Suppressor macrophage (primary cell): ENCODE measurements around the gene MYBL2.

Experiments used
- DNase-seq, 4 experiments: peaks; one replicate each; pipeline ENCODE4 v3.0.0-alpha.2; 2020 to 2022

MYBL2 gene

DNA sequence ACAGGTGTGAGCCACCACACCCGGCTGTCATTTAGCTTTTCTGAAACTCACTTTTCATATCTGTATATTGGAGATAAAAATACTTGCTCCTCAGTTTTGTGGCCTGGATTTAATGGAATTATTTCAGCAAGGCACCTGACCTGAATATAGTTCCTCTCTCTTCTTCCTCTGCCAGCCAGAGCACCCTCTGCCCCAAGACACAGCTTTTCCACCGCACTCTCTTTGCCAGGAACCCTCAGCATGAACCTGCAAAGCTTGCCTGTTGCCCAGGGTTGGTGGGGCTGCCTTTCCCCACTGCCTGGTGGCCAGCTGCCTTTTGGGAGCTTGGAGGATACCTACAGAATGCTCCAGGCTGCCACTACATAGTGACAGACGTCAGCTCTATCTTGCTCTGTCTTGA, 56.8 kb downstream of the MYBL2 start:
- DNase-seq: no peak

DNA sequence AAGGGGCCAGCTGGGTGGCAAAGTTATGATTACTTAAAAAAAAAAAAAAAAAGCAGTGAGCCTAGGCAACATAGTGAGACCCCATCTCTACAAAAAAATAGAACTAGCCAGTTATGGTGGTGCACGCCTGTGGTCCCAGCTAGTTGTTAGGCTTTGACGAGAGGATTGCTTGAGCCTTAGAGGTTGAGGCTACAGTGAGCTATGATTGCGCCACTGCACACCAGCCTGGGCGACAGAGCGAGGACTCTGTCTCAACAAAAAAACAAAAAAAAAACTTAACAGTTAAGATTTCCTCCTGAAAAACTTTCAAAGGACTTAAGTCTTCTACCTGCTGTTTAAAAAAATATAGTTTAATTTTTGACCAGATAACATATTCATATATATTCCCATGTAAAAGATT, 57.5 kb downstream of the MYBL2 start:
- DNase-seq: no peak

DNA sequence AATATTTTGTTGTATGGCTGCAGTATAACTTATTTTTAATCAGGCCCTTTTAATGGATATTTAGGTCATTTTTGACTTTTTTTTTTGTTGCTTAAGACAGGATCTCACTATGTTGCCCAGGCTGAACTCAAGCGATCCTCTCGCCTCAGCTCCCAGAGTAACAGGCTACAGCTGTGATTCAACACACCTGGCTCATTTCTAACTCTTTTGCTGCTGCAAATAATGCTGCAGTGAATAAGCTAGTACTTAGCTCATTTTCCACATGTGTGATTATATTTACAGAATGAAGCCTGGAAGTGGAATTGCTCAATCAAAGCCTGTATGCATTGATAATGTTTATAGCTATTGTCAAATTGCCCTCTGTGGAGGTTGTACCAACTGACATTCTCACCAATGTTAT, 58.8 kb downstream of the MYBL2 start:
- no peak for DNase-seq

DNA sequence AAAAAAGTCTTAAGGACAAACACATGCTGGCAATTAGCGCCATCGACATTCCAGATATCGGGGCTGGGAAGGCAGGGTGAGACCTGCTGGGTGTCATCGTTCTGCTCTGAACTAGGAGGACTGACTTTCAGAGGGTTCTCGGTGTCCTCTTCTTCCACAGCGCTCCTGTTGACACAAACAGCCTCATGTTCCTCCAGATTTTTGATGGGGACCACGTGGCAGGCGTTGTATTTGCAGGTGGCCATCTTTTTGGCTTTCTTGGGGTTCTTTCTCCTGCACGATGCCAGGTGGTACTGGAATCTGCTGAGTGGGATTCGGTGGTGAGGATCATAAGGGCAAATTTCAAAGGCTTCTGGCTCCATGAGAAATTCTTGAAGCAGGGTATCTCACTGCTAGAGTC, 59.4 kb downstream of the MYBL2 start:
- DNase-seq: no peak

DNA sequence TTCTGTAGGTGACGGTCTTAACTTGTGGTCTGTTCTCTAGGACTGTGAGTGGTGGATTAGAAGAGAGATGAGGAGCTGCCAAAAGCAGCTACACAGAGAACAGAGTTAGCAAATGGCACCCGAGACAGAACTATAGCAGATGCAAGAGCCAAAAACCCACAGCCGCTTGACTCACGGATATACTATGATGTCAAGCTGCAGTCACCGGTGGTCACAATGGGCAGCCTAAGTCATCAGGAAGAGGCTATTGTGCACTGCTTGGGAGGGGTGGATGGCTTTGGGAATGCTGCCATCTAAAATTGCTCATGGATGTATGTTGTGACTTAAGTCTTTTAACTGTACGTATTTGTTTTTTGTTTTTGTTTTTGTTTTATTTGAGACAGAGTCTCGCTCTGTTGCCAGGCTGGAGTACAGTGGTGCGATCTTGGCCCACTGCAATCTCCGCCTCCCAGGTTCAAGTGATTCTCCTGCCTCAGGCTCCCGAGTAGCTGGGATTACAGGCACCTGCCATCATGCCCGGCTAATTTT, 60.0 kb downstream of the MYBL2 start, which contains the start of gene GTSF1L:
Gene GTSF1L, minus strand, starts transcription at position 192 of the 528 bp plus-strand sequence. CDS start 308 bp downstream, outside the sequence.
- DNase-seq: no peak

DNA sequence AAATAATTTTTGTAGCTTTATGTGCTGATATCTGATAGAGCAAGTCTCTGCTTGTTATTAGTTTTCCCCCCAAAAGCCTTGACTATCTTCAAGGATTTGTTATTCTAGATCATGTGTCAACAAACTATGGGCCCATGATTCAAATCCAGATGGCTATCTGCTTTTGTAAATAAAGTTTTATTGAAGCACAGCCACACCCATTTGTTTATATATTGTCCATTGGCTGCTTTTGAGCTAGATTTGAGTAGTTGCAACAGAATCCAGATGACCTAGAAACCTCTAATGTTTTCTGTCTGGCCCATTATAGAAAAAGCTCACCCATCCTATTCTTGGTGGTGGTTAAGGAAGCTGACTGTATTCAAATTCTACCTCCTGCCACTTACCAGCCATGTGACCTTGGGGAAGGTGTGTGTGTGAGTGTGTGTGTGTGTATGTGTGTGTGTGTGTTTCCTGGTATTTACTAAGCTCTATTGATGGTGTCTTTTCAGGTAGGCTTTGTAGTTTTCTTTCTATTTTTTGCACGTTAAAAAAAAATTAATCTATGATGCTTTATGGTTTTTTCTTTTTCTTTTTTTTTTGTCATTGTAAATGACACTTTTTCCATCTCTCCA, 61.2 kb downstream of the MYBL2 start:
- no peak for DNase-seq

DNA sequence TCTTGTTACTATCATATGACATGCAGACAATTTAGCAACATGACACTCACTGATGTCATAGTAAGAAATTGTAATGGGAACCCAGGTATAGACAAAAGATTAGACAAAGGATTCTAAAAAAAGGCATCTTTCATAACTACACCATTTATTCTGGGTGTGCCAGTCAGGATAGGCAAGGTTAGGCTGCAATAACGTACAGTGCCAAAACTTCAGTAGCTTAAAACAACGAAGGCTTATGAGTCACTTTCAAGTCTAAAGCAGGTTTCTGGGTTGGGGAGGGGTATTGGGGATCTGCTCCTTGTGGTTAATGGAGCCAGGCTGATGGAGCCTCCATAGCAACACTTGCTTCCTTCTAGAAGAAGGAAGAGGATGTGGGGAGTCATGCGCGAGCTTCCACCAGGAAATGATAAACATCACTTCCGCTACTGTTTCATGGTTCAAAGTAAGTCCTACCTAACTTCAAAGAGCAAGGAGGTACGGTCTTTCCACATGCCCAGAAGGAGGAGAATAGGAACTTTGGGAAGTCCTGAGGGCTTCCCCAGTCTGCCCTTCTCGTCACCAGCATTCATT, 61.9 kb downstream of the MYBL2 start:
- DNase-seq: no peak

DNA sequence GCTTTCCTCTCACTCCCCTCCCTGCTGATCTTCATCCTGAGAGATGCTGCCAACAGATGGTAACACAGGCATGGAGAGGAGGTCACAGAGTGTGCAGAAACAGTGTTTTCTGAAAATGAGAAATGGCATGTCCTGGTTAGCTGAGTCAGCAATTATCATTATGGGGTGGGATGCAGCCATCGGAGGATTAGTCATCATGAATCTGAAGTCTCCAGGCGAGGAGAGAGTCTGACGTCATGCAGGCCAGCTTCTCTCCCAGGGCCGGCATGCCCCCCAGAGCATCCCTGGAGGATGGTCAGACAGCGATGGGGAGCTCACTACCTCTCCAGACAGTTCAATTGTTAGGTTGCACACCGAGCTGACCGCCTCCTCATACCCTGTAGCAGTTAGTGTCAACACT, 64.6 kb downstream of the MYBL2 start:
- no peak for DNase-seq

DNA sequence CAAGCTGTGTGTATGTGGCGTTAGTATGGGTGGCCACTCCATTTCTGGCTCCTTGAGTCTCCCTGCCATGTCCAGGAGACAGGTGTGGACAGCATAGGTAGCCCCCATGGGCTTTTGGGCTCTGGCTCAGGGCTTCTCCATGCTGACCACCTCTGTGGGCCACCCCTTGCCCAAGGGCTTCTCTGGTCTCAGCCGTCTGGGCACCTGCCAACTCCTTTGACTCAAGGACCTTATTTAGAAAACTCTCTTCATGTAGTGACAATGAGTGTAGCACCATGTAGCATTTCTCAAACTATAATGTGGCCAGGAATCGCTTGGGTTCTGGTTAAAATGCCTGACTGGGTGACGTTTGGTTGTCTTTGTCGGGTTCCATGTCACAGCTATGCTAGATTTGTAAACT, 65.0 kb downstream of the MYBL2 start:
- DNase-seq: no peak

DNA sequence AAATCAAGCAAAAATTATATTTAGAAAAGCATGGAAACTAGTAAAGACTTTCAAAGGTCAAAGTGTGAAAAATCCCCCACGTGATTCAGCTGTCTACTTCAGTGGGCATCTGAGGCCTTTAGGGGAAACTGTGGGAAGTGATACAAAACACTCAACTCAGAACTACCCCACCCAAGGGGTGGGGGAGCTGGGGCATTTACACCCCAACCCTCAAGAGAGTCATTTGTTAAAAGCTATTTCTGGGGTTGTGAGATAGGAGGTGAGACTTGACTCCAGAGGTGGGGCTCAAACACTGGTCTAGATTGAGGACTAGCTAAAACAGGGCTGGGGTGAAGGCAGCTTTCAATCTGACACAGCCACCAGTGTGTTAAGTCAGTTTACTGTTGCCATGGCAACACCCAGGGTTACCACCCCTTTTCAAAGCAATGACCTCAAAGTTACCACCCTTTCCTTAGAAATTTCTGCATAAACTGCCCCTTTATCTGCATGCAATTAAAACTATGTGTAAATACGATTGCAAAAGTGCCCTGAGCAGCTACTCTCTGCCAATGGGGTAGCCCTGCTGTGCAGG, 69.8 kb downstream of the MYBL2 start:
- no peak for DNase-seq

DNA sequence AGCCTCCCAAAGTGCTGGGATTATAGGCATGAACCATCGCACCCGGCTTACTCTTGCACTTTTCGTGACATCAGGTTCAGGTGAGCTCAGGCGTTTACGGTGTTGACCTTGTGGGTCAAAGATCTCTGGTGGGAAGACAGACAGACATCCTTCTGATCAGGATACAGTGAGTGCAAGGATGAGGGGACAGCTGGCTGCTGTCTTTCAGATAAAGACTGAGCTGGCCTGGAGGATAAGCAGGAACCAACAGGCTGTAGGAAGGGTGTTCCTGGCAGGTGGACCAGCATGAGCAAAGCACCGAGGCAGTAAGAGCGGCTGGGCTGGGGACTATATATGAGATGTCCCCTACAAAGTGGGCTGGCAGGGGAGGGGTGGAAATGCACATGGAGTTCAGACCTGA, 71.0 kb downstream of the MYBL2 start:
- no peak for DNase-seq

DNA sequence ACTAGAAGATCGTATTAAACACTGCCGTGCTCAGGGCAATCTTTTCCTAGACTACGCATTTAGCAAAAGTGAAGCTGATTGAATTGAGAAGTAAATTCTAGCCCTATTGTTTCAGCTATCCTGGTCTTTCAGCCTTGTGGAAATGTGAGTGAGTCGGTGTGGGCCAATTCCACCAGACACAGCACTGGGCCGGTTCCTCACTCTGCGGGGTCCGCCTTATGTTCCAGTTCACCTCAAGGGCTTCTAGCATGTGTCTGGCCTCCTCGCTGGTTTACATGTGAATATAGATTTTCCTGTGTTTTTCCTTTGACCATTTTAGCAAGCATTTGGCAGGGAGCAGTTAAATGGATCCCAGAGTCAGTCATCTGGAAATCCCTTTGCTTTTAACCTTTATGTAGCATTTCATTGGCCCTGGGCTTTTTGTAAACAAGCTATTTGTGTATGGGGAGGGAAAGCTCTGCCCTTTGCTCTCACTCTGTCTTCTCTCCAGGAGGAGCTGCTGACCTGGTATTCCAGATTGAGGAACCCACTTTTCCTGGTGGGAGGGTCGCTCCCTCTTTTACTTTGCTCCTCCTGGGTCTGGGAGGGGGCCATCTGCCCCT, 72.3 kb downstream of the MYBL2 start:
- DNase-seq: no peak

DNA sequence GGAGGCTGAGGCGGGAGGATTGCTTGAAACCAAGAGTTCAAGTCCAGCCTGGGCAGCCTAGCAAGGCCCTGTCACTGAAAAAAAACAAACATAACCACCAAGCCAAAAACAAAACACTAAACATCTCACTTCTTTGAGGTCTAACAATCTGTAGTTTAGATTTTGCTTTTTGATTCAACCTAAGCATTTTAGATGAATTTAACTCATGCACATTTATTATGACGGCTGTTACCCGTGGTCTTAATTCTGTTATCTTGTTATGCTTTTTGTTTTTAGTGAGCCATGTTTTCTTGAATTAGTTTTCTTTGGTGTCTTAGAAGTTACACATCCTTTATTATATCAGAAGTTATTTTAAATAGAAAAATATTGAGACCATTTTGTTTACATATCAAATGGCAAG, 73.7 kb downstream of the MYBL2 start:
- DNase-seq: no peak

DNA sequence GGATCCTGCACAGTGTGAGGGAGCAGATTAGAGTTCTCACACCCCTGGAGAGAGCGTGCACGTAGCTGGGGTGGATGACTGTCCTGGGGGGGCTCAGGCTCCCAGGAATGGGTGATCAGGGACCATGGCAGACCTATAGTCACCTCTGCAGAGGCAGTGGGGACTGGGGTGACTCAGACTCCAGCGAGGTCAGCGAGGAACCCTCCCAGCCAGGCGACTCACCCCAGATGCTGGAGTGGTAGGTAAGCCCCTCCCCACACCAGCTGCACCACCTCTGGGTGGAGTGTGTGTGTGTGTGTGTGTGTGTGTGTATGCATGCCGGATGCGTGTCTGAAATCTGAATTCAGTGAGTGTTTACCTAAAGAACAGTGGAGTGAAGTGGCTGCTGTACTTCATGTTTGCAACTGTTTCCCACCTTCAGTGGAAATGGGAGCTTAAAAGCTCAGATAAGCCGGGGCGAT, 77.3 kb downstream of the MYBL2 start:
- DNase-seq: no peak

DNA sequence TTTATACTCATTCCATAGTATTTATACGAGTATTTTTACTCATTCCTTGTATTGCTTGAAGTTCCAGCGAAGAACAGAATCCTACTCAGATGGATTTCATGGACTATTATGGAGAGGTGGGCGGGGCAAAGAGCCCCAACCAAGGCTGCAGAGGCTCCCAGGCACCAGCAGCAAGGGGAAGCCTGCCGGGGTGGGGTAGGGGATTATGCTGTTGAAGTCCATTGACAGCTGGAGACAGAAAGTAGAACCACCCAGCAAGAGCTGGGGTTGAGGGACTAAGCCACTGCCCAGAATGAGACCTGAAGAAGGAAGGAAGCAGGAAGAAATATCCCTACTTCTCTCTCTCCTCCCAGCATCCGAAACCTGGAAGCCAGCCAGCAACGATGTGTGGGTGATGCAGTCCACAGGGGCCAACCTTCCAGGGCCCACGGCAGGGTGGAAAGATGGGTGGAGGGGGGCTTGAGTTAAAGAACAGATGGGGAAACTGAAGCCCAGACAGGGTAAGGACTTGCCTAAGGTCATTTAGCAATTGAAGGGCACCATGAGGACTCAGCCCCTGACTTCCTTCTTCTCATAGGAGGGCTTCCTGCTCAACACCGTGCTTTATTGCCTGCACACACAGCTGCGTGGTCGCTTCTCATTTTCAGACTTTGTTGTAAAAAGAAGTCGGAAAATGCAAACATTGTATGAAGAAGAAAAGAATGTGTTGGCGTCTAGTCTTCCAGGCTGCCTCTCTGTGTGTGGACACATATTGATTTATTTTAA, 78.2 kb downstream of the MYBL2 start:
- peak; percentile 37 to 67 (median 58) for DNase-seq

DNA sequence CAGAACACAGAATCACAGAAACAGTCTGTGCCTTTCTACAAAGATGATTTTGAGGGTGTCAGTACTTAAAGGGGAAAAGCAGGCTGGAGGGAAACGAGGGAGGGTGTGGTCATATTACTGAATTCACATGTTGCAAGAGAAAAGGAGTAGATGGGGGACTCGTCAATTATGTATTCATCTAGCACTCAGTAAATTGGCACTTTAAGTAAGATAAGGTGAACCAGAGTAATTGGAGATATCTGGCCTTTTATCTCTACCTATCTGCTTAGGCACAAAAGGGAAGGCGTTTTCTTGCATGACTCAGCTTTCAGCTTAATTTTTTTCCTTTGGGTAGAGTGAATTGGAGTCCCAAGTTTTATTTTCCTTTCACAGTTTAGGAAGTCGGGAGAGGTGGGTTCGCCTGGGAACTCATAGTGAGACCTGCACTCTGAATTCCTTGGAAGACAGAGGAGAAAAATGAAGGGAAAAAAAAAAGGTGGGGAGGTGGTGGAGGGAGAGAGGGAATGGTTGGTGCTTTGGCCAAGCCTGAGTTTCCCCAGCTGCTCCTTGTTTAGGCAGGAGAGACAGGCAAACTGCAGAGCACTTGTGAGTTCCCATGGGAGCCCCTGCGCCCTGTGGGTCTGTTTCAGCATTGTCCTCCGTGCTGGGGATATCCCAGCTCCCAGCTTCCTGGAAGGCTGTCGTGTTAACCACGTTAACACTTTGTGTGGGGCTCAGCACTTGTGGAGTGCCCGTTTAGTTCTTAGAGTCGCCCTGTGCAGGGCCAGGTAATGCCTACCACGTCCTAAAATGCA, 79.6 kb downstream of the MYBL2 start:
- no peak for DNase-seq

DNA sequence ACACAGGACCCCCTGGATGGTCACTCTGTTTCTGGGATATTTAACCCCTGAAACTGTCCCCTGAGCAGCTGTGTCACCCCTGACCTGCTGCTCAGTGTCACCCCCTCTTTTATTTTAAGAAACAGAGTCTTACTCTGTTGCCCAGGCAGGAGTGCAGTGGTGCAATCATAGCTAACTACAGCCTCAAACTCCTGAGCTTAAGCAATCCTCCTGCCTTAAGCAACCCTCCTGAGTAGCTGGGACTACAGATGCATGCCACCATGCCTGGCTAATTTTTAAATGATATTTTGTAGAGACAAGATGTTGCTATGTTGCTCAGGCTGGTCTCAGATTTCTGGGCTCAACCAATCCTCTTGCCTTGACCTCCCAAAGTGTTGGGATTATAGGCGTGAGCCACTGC, 81.4 kb downstream of the MYBL2 start:
- DNase-seq: peak; percentile 28 to 64 (median 60)

DNA sequence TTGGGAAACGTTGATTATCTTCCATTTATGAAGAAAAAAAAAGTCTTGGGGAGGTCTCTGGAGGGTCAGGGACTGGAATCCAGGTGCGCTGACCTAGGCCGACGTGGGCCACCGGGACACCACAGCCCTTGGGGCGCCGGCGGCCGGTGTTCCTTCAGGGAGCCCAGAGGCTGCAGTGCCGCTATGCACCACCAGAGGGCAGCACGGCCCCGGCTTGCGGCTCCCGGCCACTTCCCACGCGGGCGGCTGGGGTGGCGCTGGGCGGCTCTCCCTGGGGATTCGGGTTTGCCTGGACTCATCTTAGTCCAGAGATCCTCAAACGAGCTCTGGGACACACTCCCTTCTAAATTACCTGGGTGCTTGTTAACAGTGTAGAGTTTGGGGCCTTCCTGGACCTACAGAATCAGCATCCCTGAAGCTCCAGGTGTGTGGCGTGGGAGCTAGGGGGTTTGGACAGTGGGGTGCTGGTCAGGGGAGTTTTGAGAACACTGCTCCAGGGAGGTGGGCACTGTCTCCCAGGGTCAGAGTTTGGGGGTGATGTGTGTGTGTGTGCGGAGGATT, 82.9 kb downstream of the MYBL2 start:
- DNase-seq: peak; percentile 73 to 91 (median 88)

DNA sequence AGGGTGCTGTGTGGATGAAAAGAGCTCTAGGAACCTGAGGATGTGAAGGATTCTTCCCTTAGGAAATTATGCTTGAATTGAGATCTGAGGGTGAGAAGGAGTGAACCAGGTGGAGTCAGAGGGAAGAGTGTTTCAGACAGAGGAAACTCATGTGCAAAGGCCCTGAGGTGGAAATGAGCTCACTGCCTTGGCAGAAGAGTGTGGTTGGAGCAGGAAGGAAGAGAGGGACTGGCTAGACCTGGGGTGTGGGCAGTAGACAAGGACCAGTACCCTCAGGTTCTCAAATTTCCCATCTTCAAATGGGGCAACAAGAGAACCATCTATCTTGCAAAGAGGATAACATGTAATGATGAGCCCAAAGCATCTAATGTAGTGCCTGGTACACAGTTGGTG, 83.9 kb downstream of the MYBL2 start:
- no peak for DNase-seq

DNA sequence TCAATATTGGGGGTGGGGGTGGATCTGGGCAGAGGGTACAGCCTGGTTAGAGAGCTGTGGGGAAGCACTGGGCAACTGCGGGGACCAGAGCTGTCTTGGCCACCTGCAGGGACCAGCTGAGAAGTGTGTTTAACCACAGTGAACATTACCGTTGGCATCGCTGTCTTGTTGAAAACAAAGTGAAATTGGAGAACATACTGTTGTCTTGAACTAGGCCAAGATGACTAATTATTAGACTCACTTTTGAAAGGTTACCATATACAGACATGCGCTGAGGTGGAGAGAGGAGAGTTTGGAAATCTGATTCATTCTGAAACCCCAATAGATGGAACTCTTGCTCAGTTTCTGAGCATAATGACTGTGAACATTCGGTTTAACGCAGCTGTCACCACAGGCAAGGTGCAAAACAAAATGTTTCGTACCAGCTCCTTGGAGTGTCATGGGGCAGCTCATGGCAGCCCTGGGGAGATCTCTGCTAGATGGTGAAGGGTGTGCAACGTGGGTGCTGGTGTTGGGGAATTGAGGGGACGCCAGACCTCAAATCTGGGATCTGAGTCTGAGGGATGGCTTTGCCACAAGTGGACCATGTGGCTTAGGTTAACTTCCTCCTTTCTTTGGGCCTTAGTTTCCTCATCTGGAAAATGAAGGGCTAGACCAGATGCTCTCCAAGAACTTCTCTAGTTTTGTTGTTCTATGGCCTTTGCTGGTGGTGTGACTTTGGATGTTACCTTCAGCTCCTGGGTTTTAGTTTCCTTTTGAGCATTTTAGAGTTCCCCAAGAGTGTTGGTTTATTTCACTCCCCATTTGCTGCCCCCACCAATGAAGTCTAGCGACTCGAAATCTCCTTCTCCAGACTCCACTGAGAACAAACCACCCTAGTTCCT, 84.5 kb downstream of the MYBL2 start:
- peak in 2 of 4 experiments; percentile 26 to 28 for DNase-seq

DNA sequence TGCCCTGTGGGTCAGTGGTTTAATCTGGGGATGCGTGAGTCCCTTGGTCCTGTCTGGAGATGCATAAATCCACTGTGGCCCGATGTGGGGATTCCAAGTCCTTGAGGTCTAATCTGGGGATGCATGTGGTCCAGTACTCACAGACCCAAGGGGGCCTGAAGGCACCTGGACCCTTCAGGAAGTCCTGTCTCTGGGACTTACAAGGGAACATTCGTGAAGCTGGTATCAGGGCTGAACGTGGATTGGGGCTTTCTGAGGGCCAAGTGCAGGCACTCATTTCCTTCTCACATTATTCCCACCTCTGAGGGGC, 85.1 kb downstream of the MYBL2 start:
- DNase-seq: no peak
